Mesenchymal stem cell (in vitro differentiated cells and primary cell): Measurements from ENCODE around the gene SDK2.

Experiments
- DNase-seq: peaks from one replicate; pipeline ENCODE4 v3.0.0-alpha.2; 2013
- H2AFZ ChIP-seq: one replicate; pipeline ENCODE4 v1.6.1; 2013; ENCODE audit warnings: low read depth, mild to moderate bottlenecking, control low read depth, inconsistent platforms, low read length, moderate library complexity
- H2AK5ac ChIP-seq: 2 replicates; pipeline ENCODE4 v1.6.1; 2013; ENCODE audit warnings: low read length, moderate library complexity, mild to moderate bottlenecking, inconsistent platforms; ENCODE audit not compliant: severe bottlenecking
- H2BK120ac ChIP-seq: one replicate; pipeline ENCODE4 v1.6.1; 2013; ENCODE audit warnings: low read depth, mild to moderate bottlenecking, inconsistent platforms, low read length, moderate library complexity
- H2BK12ac ChIP-seq, 2 experiments: one replicate each; pipeline ENCODE4 v1.6.1; 2013; ENCODE audit warnings: inconsistent platforms in 2 of 2, low read length in 2 of 2, mild to moderate bottlenecking in 2 of 2, moderate library complexity in 2 of 2, control low read depth in 1 of 2
- H2BK15ac ChIP-seq: one replicate; pipeline ENCODE4 v1.6.1; 2013; ENCODE audit warnings: mild to moderate bottlenecking, low read depth, inconsistent platforms; ENCODE audit not compliant: poor library complexity, severe bottlenecking
- H2BK5ac ChIP-seq: 2 replicates; pipeline ENCODE4 v1.6.1; 2013; ENCODE audit warnings: low read depth, mild to moderate bottlenecking, low read length, control low read depth, inconsistent platforms; ENCODE audit not compliant: poor library complexity, severe bottlenecking
- H3K14ac ChIP-seq, 2 experiments: one replicate each; pipeline ENCODE4 v1.6.1; 2013; ENCODE audit warnings: inconsistent platforms in 2 of 2, low read length in 2 of 2, control low read depth in 1 of 2, mild to moderate bottlenecking in 1 of 2, moderate library complexity in 1 of 2
- H3K18ac ChIP-seq, 2 experiments: one replicate each; pipeline ENCODE4 v1.6.1; 2013; ENCODE audit warnings: inconsistent platforms in 2 of 2, low read length in 2 of 2, control low read depth in 1 of 2, low read depth in 1 of 2, mild to moderate bottlenecking in 1 of 2
- H3K23ac ChIP-seq, 2 experiments: one replicate each; pipeline ENCODE4 v1.6.1; 2013; ENCODE audit warnings: inconsistent platforms in 2 of 2, low read length in 2 of 2, mild to moderate bottlenecking in 2 of 2, moderate library complexity in 2 of 2, control low read depth in 1 of 2
- H3K27ac ChIP-seq: 2 replicates; pipeline ENCODE4 v1.5.1; 2013; ENCODE audit warnings: mild to moderate bottlenecking, moderate library complexity, low read length, control low read depth, inconsistent platforms; ENCODE audit not compliant: poor library complexity, severe bottlenecking
- H3K27me3 ChIP-seq, 2 experiments: 2 replicates each; pipeline versions ENCODE4 v1.6.1 to v1.7.0; 2013; ENCODE audit warnings: low read length in 2 of 2, mild to moderate bottlenecking in 2 of 2, moderate library complexity in 2 of 2, control low read depth in 1 of 2, inconsistent platforms in 1 of 2; ENCODE audit not compliant: control insufficient read depth in 1 of 2, insufficient read depth in 1 of 2
- H3K36me3 ChIP-seq, 2 experiments: 2 replicates each; pipeline versions ENCODE4 v1.6.1 to v1.7.0; 2013; ENCODE audit warnings: low read length in 2 of 2, control low read depth in 1 of 2, inconsistent platforms in 1 of 2, low read depth in 1 of 2, mild to moderate bottlenecking in 1 of 2; ENCODE audit not compliant: insufficient read depth in 2 of 2, control insufficient read depth in 1 of 2
- H3K4ac ChIP-seq, 2 experiments: one replicate each; pipeline ENCODE4 v1.6.1; 2013; ENCODE audit warnings: inconsistent platforms in 2 of 2, low read length in 2 of 2, mild to moderate bottlenecking in 2 of 2, moderate library complexity in 2 of 2, control low read depth in 1 of 2, low read depth in 1 of 2
- H3K4me1 ChIP-seq: 2 replicates; pipeline ENCODE4 v1.6.1; 2013; ENCODE audit warnings: low read depth, low read length, control low read depth; ENCODE audit not compliant: control insufficient read depth, insufficient read depth
- H3K4me2 ChIP-seq: 2 replicates; pipeline ENCODE4 v1.6.1; 2013; ENCODE audit warnings: low read length, mild to moderate bottlenecking, inconsistent platforms; ENCODE audit not compliant: poor library complexity, severe bottlenecking
- H3K4me3 ChIP-seq, 2 experiments: 2 replicates each; pipeline versions ENCODE4 v1.5.1 to v1.7.0; 2013; ENCODE audit warnings: low read length in 2 of 2, mild to moderate bottlenecking in 2 of 2, control low read depth in 1 of 2, low read depth in 1 of 2; ENCODE audit not compliant: insufficient read depth in 1 of 2
- H3K79me1 ChIP-seq: replicated peaks from 2 replicates; pipeline ENCODE4 v1.6.1; 2013; ENCODE audit warnings: mild to moderate bottlenecking, control low read depth, low read length, inconsistent platforms; ENCODE audit not compliant: poor library complexity, severe bottlenecking
- H3K9ac ChIP-seq: 2 replicates; pipeline ENCODE4 v1.7.0; 2013; ENCODE audit warnings: mild to moderate bottlenecking, low read length, moderate library complexity
- H3K9me3 ChIP-seq: 2 replicates; pipeline ENCODE4 v1.7.0; 2013; ENCODE audit warnings: mild to moderate bottlenecking, low read length; ENCODE audit not compliant: control insufficient read depth
- H4K8ac ChIP-seq: one replicate; pipeline ENCODE4 v1.6.1; 2013; ENCODE audit warnings: inconsistent platforms, mild to moderate bottlenecking, low read length, moderate library complexity
- H4K91ac ChIP-seq: one replicate; pipeline ENCODE4 v1.6.1; 2013; ENCODE audit warnings: mild to moderate bottlenecking, low read length, inconsistent platforms
- WGBS: methylation state at CpG from one replicate; pipeline ENCODE4 v1.1.7; 2013; ENCODE audit warnings: mixed read lengths; 5-methylcytosine and 5-hydroxymethylcytosine counted together

Gene SDK2

DNA sequence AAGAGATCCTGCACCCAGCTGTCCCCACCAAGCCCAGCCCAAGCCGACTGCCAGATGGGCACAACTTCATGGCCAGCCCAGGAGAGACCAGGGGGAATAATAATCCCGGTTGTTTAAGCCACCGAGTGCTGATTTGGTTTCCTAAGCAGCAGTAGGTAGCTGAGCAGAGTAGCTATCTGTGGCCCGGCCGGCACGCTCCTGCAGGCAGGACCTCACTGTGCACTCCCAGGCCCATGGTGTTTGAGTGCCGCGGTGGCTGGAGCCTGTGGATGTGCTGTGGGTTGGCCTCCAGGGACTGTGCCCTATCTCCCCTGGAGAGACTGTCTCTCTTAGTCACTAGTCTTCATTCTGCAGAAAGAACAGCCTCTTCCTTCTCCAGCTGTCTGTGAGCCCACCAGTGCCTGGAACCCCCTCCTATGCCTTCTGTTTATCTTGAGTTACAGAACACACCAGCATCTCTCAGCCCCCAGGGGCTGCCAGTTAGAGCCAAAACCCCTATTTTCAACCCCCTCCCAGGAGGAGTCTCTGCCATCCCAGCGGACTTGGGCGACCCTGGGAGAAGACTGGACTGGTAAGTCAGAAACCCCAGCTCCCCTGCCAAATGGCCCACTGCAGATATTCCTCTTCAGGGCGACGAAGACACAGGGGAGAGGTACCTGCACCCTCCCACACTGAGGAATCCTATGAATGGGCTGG is 152.0 kb downstream of the SDK2 start:
- H2AK5ac ChIP-seq, result no peak overlapping the region
- H4K91ac ChIP-seq, result no peak overlapping the region
- no peak overlapping the region for H3K4me3 ChIP-seq
- no peak overlapping the region for H3K18ac ChIP-seq
- no peak overlapping the region for H3K4me2 ChIP-seq
- H4K8ac ChIP-seq, result no peak overlapping the region
- no peak overlapping the region for H3K27ac ChIP-seq
- H3K14ac ChIP-seq, result no peak overlapping the region
- H3K4ac ChIP-seq, result no peak overlapping the region
- no peaks in the 10 kb centered on the region for H3K9me3 ChIP-seq
- no peak overlapping the region for H2BK120ac ChIP-seq
- no peak overlapping the region for H2BK5ac ChIP-seq
- no peaks in the 10 kb centered on the region for H3K79me1 ChIP-seq
- no peak for DNase-seq
- no peak overlapping the region for H2AFZ ChIP-seq
- peaks cover 1% of the 10 kb centered on the region for H3K4me1 ChIP-seq
- peaks cover 32 to 71% of the 10 kb centered on the region in 2 experiments for H3K27me3 ChIP-seq
- H2BK12ac ChIP-seq, result no peak overlapping the region
- H3K9ac ChIP-seq, result no peak overlapping the region
- no peak overlapping the region for H3K23ac ChIP-seq
- no peak overlapping the region for H2BK15ac ChIP-seq
- H3K36me3 ChIP-seq, result no peaks in the 10 kb centered on the region
- 47% methylated on average over 12 of the region's 12 CpGs for WGBS

DNA sequence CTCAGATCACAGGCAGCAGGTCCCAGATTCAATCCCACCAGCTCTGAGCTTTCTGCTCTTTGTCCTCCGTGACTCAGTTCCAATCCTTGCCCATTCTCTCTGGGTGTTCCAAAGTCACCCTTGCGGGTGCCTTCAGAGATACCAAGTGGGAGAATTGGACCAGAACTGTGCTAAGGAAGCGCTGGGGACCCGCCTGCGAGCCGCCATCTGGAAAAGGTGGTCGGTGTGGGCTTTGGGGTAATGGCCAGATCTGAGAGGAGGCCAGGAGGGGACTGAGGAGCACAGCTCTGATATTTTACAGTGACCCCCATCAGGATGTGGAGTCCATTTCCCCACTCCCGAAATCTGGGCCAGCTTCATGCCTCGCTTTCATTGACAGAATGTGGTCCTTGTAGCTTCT is 152.6 kb downstream of the SDK2 start:
- no peak overlapping the region for H3K4ac ChIP-seq
- H3K79me1 ChIP-seq, result no peaks in the 10 kb centered on the region
- H3K9me3 ChIP-seq, result no peaks in the 10 kb centered on the region
- no peak overlapping the region for H3K9ac ChIP-seq
- H3K14ac ChIP-seq, result no peak overlapping the region
- no peak overlapping the region for H2BK120ac ChIP-seq
- no peak overlapping the region for H3K23ac ChIP-seq
- H3K36me3 ChIP-seq, result no peaks in the 10 kb centered on the region
- H3K18ac ChIP-seq, result no peak overlapping the region
- no peak overlapping the region for H4K8ac ChIP-seq
- H2AFZ ChIP-seq, result no peak overlapping the region
- H2AK5ac ChIP-seq, result no peak overlapping the region
- H3K27ac ChIP-seq, result no peak overlapping the region
- no peak overlapping the region for H2BK5ac ChIP-seq
- peaks cover 1% of the 10 kb centered on the region for H3K4me1 ChIP-seq
- no peak overlapping the region for H3K4me2 ChIP-seq
- peaks cover 32 to 66% of the 10 kb centered on the region in 2 experiments for H3K27me3 ChIP-seq
- no peak overlapping the region for H4K91ac ChIP-seq
- no peak overlapping the region for H2BK15ac ChIP-seq
- no peak overlapping the region for H2BK12ac ChIP-seq
- DNase-seq, result no peak
- no peak overlapping the region for H3K4me3 ChIP-seq
- 93% methylated on average over 9 of the region's 9 CpGs for WGBS

DNA sequence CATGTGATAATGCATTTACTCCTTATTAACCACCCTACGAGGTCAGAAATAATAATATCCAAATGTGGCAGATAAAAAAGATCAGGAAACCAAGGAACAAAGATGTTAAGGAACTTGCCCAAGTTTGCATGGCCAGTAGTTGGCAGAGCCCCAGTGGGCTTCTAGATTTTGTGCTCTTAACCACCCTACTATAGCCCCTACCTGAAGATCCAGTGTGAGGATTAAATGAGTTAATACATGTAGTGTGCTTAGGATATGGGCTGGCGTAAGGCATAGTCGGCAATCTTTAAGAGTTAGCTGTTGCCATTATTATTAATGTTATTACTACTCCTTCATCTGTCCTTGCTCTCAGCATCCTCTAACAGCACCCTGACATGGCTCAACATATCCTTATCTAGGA is 153.4 kb downstream of the SDK2 start:
- no peaks in the 10 kb centered on the region for H3K79me1 ChIP-seq
- H2BK120ac ChIP-seq, result no peak overlapping the region
- H3K9me3 ChIP-seq, result no peaks in the 10 kb centered on the region
- H3K23ac ChIP-seq, result no peak overlapping the region
- no peaks in the 10 kb centered on the region for H3K36me3 ChIP-seq
- no peak overlapping the region for H3K4me3 ChIP-seq
- peaks cover 1% of the 10 kb centered on the region for H3K4me1 ChIP-seq
- H3K18ac ChIP-seq, result no peak overlapping the region
- no peak overlapping the region for H2BK12ac ChIP-seq
- no peak overlapping the region for H2AFZ ChIP-seq
- no CpG with 5 or more reads among the region's 3 CpGs for WGBS
- H4K91ac ChIP-seq, result no peak overlapping the region
- H3K27me3 ChIP-seq, result peaks cover 32 to 58% of the 10 kb centered on the region in 2 experiments
- no peak overlapping the region for H4K8ac ChIP-seq
- no peak for DNase-seq
- H3K9ac ChIP-seq, result no peak overlapping the region
- H3K14ac ChIP-seq, result no peak overlapping the region
- no peak overlapping the region for H2BK5ac ChIP-seq
- no peak overlapping the region for H2BK15ac ChIP-seq
- H3K27ac ChIP-seq, result no peak overlapping the region
- H2AK5ac ChIP-seq, result no peak overlapping the region
- no peak overlapping the region for H3K4ac ChIP-seq
- H3K4me2 ChIP-seq, result no peak overlapping the region

DNA sequence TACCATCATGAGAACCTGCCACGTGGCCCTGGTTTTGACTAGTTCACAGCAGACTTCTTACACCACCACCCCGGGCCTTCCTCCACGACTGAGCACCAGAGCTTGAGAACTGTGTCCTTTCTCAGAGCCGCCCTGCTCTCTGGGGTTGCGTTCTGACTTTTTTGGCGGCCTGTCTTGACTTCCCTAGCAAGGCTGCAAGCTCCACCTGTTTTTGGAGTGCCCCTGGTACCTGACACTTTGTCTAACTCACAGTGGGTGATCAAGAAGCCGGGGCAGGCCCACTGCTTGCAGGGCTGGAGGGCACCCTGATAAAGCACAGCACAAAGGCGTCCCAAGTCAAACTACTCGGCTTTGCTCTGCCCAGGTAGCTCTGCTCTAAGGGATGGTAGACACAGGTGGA is 154.3 kb downstream of the SDK2 start:
- Histone ChIP-seq H2AK5ac (no peak overlapping the region), H3K4me2 (no peak overlapping the region), H3K27ac (no peak overlapping the region), H3K4me3 (no peak overlapping the region), H2BK12ac (no peak overlapping the region), H2AFZ (no peak overlapping the region), H2BK120ac (no peak overlapping the region), H3K79me1 (no peaks in the 10 kb centered on the region), H3K18ac (no peak overlapping the region), H3K4me1 (peaks cover 1% of the 10 kb centered on the region), H3K9ac (no peak overlapping the region), H3K4ac (no peak overlapping the region), H2BK5ac (no peak overlapping the region), H4K8ac (no peak overlapping the region), H2BK15ac (no peak overlapping the region), H4K91ac (no peak overlapping the region), H3K14ac (no peak overlapping the region), H3K9me3 (peaks cover 8% of the 10 kb centered on the region), H3K27me3 (peaks cover 32 to 51% of the 10 kb centered on the region in 2 experiments), H3K23ac (no peak overlapping the region), H3K36me3 (no peaks in the 10 kb centered on the region)
- no peak for DNase-seq
- WGBS, result 81% methylated on average over 9 of the region's 9 CpGs
